Vagina (tissue), 2 donors: ENCODE measurements around the gene PDZK1IP1. TPM values are rescaled to one million over a fixed set of nuclear protein-coding genes. Genes with fewer than 3 reads are reported as not detected.

Experiments used
- DNase-seq, 2 donors: peaks; one replicate each; pipeline ENCODE4 v3.0.0-alpha.2; 2017; ENCODE audit errors: extremely low spot score in 2 of 2
- H3K27ac ChIP-seq: fragments of 200-600 bp; sonication (generic); one replicate; pipeline ENCODE4 v1.5.1; 2019
- H3K27me3 ChIP-seq: fragments of 200-600 bp; sonication (generic); one replicate; pipeline ENCODE4 v1.5.1; 2019
- H3K36me3 ChIP-seq, 2 donors: fragments of 200-600 bp; sonication (generic); one replicate each; pipeline ENCODE4 v1.5.1; 2017 to 2019
- H3K4me1 ChIP-seq: fragments of 200-600 bp; sonication (generic); one replicate; pipeline ENCODE4 v1.5.1; 2019
- H3K4me3 ChIP-seq, 2 donors: fragments of 200-600 bp; sonication (generic); 1 replicate in 1 of 2; 2 replicates in 1 of 2; pipeline ENCODE4 v1.5.1; 2016 to 2019
- H3K9me3 ChIP-seq: fragments of 200-600 bp; sonication (generic); one replicate; pipeline ENCODE4 v1.5.1; 2019
- POLR2A ChIP-seq, 2 donors: fragments of 450-650 bp; IDR thresholded peaks; one replicate each; pipeline ENCODE4 v1.6.1; 2017; ENCODE audit warnings: antibody characterized with exemption in 2 of 2, mild to moderate bottlenecking in 2 of 2, moderate library complexity in 2 of 2
- POLR2AphosphoS5 ChIP-seq, 2 donors: sonication (generic); formaldehyde crosslinking; IDR thresholded peaks; one replicate each; pipeline ENCODE4 v1.9.0; 2017; ENCODE audit warnings: antibody characterized with exemption in 2 of 2, mild to moderate bottlenecking in 2 of 2, low read depth in 1 of 2; ENCODE audit not compliant: insufficient read depth in 1 of 2
- intact Hi-C: fragments of 100-400 bp; cut with DNase I; formaldehyde crosslinking; loops from one replicate; pipeline ENCODE4 v1.15.1; 2023
- total RNA-seq: library from RNA; depleted of rRNA; stranded (reverse); fragments of >200 nt; gene quantifications from one replicate; pipeline ENCODE4 v1.2.3, GENCODE V29; 2016
- TF ChIP-seq, protein P1 (sequence below), 3 experiments: fragments of 450-650 bp in 2 of 3; fragments of 200-600 bp in 1 of 3; sonication (generic) in 1 of 3; IDR thresholded peaks; one replicate each; pipeline ENCODE4 v1.5.1; 2017 to 2019; ENCODE audit warnings: antibody characterized with exemption in 3 of 3, mild to moderate bottlenecking in 2 of 3, moderate library complexity in 2 of 3

The PDZK1IP1 gene
- total RNA-seq, 1 donor from 2014 or later, result 55.2 TPM

DNA sequence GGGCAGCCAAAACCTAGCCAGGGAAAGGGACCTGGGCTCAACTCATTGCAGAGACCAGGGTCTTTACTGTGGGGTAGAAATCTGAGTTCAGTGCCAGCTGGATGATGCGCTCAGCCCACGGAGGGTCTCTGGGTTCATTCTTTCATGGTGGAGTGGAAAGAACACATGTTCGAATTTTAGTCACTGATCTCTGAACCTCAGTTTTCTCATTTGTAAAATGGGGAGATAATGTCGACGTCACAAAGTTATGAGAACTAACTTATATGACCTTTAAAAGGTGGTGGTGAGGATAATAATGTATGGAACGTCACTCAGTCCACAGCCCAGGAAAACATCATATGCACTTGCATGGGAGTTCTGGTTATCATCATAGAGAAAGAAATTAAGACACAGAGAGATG, 43.4 kb upstream of the PDZK1IP1 start:
- Histone ChIP-seq H3K36me3 (no peaks in the 10 kb centered on the region), H3K27me3 (peaks cover 32% of the 10 kb centered on the region), H3K27ac (no peak overlapping the region), H3K4me3 (no peak overlapping the region), H3K4me1 (peaks cover 13% of the 10 kb centered on the region), H3K9me3 (no peaks in the 10 kb centered on the region)
- intact Hi-C loops, result no loop called here
- TF ChIP-seq, protein P1, sequence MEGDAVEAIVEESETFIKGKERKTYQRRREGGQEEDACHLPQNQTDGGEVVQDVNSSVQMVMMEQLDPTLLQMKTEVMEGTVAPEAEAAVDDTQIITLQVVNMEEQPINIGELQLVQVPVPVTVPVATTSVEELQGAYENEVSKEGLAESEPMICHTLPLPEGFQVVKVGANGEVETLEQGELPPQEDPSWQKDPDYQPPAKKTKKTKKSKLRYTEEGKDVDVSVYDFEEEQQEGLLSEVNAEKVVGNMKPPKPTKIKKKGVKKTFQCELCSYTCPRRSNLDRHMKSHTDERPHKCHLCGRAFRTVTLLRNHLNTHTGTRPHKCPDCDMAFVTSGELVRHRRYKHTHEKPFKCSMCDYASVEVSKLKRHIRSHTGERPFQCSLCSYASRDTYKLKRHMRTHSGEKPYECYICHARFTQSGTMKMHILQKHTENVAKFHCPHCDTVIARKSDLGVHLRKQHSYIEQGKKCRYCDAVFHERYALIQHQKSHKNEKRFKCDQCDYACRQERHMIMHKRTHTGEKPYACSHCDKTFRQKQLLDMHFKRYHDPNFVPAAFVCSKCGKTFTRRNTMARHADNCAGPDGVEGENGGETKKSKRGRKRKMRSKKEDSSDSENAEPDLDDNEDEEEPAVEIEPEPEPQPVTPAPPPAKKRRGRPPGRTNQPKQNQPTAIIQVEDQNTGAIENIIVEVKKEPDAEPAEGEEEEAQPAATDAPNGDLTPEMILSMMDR (IDR thresholded peaks at IDR 0.05), result no peak
- TF ChIP-seq POLR2AphosphoS5 (IDR thresholded peaks at IDR 0.05; ENCODE audit: insufficient read depth in 1 of 2, low read depth in 1 of 2), result no peak
- no peak for DNase-seq

DNA sequence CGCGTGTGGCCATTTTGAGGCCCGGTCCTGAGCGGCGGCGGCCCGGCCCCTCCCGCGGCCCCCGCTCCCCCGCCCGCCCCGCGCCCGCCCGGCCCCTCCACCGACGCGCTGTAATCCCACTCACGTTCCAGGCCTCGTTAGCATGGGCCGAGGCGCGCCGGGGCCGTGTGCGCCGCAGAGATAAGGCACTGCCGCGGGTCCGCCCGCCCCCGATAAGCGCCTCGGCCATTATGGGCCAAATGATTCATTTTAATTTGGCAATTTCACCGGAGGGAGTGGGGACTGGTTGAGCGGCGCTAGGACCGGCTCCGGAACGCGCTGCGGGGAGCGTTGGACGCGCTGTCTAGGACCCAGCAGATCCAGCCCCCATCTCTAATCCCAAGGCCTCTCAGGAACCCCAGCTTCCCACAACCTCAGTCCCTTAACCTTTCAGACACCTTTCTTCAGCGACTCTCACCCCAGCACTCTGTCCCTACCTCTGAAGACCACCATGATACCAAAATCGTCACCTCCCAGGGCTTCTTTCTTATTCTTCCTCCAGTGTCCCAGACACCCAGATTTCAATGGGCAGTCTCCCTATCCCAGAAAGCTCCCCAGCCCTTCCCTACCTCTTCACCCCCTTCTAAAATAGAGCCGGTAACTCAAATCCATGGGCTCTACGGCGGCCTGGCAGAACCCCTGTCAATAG, 42.5 kb upstream of the PDZK1IP1 start, which contains the start of gene TAL1:
Gene TAL1 (minus strand): TSS at position 39 of the 688 bp plus-strand sequence. CDS start 6,337 bp downstream, outside the sequence.
- Histone ChIP-seq H3K4me3 (peak within 1 kb of the TSS; percentile 39 to 41), H3K36me3 (no peaks in the 10 kb centered on the region), H3K9me3 (no peaks in the 10 kb centered on the region), H3K27me3 (peaks cover 32% of the 10 kb centered on the region), H3K27ac (peak within 1 kb of the TSS; percentile 74), H3K4me1 (peaks cover 13% of the 10 kb centered on the region)
- TF ChIP-seq POLR2AphosphoS5 (IDR thresholded peaks at IDR 0.05; ENCODE audit: insufficient read depth in 1 of 2, low read depth in 1 of 2), result no peak
- TF ChIP-seq, protein P1 (IDR thresholded peaks at IDR 0.05), result no peak
- no peak for TF ChIP-seq POLR2A (IDR thresholded peaks at IDR 0.05)
- intact Hi-C loops, result no loop called here
- DNase-seq, result no peak

DNA sequence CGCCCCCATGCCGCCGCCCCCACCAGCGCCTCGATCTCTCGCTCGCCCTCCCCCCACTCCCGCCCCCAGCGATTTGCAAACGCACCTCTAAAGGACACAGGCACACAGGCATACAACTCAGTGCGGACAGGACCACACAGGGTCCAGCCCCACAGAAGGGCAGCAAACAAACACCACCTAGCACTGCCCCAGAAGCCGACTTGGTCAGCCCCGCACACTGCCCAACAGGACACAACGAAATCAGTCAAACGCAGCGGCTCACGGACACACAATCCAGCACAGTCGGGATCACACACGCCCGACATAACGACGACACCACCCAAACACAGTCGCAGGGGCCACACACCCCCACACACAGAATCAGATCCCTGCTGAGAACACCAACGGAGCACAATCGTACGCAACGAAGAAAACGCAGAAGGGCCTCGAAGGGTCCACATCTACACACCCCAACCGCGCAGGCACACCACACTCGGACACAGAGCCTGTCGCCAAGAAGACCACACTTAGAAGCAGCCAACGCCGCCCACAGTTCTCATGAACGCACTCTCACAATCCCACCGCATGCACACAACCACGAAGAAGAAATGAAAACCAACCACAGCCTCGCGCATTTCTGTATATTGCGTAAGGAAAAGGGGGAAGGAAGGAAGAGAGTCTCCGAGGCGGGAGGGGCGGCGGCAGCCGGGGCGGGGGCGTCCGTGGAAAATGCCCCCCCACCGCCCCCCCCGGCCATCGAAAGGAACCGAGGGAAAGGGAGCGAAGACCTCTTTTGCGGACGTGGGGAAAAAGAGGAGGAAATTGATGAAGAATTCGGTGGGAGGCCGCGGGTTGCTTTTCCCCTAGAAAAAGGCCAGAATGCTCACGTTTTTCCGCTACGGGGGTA, 41.7 kb upstream of the PDZK1IP1 start:
- peaks cover 13% of the 10 kb centered on the region for H3K4me1 ChIP-seq
- peak overlapping the region; percentile 74 for H3K27ac ChIP-seq
- H3K4me3 ChIP-seq, result peak overlapping the region; percentile 39 to 41
- intact Hi-C loops, result no loop called here
- H3K9me3 ChIP-seq, result no peaks in the 10 kb centered on the region
- no peaks in the 10 kb centered on the region for H3K36me3 ChIP-seq
- peaks cover 32% of the 10 kb centered on the region for H3K27me3 ChIP-seq
- DNase-seq, result no peak
- peak in 1 of 2 donors; percentile 63 for TF ChIP-seq POLR2AphosphoS5 (IDR thresholded peaks at IDR 0.05; ENCODE audit: insufficient read depth in 1 of 2, low read depth in 1 of 2)
- TF ChIP-seq POLR2A (IDR thresholded peaks at IDR 0.05), result no peak
- TF ChIP-seq, protein P1 (IDR thresholded peaks at IDR 0.05), result no peak

DNA sequence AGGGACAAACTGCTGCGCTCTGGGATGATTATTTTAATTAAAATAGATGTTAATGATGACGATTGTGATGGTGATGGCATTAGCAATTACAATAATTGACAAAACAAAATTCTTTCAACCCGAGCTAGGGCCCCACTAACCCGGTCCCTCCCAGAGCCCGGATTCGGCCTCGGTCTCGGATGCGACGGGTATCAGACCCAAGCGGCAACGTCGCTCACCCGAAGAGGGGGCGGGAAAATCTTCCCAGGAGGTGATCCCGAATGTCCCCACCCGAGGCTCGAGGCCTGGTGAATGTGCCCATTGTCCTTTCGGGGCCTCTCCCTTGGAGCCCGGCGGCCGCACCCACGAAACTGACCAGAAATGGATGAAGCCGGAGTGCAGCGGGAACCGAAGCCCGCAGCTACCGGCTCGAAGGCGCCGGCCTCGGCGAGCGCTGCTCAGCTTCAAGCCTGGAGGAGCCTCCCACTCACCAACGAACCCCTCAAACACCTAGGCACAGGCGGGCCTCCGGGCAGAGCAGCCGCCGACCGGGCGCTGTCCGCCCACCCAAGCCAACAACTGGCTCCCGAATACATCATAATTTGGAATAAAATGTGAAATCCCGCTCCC, 41.0 kb upstream of the PDZK1IP1 start:
- TF ChIP-seq POLR2A (IDR thresholded peaks at IDR 0.05) (no peak), POLR2AphosphoS5 (IDR thresholded peaks at IDR 0.05; ENCODE audit: insufficient read depth in 1 of 2, low read depth in 1 of 2) (no peak)
- TF ChIP-seq, protein P1 (IDR thresholded peaks at IDR 0.05), result no peak
- Histone ChIP-seq H3K27me3 (peaks cover 32% of the 10 kb centered on the region), H3K27ac (peak overlapping the region; percentile 74), H3K4me3 (peak overlapping the region; percentile 39 to 41), H3K9me3 (no peaks in the 10 kb centered on the region), H3K36me3 (no peaks in the 10 kb centered on the region), H3K4me1 (peaks cover 19% of the 10 kb centered on the region)
- intact Hi-C loops, result no loop called here
- DNase-seq, result no peak
